HG02588 (cell line): Measurements from ENCODE around the gene RPA1.

Source experiments
- ATAC-seq: cut with Tn5 transposase; IDR thresholded peaks from one replicate; pipeline ENCODE4 v1.9.1; 2021; ENCODE audit warnings: mild to moderate bottlenecking, moderate library complexity; ENCODE audit not compliant: unreplicated experiment

RPA1 gene

DNA sequence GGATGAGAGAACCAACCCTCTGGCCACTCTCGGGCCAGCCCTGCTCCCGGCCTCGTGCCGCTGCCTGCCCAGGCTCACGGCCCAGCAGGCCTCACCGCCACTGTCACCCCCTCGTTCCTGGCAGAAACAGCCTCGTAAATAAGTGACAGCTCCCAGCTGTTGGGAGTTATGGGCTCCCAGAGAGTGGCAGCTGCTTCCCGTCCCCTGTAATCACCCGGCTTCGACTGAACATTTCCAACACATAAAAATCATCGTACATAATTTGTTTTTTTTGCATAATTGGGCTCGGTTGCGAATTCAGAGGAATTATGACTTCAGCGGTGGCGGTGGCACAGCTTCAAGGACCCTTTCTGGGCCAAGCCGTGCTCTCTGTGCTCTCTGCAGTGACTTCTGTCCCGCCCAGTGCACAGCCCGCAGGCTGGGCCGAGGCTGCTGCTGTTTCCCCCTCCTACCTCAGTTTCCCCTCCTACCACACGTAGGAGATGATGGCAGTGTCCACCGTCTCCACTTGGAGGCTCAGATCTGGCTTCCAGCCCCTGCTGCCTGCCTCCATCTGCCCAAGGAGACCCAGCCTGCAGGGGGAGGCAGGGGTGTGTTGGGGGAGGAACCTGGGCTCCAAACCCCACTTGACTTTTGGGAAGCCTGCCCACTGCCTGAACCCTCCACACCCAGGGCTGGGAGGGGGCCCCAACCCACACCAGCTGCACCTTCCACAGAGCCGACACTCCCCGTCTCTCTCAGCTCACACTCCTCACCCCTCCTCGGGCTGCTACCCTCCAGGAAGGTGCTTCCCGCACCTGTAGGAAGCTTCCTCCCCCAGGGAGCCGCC is 110.4 kb downstream of the RPA1 start:
- ATAC-seq: no peak

DNA sequence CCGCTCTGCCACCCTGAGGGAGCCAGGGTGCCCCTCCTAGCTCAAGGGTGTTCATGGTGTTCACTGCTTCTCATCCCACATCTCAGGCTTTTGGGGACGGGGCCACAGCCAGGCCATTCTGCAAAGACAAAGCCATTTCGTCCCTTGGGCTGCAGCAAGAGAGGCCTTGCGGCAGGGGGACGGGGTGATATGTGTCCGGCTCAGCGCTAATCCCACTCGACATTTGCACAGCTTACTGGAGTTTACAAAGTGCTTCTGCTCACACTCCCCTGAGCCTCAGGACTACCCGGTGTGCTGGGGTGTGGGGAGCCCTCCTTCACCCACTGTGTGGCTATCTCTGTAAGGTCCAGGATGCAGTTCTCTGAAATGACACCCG is 111.0 kb downstream of the RPA1 start:
- no peak for ATAC-seq

DNA sequence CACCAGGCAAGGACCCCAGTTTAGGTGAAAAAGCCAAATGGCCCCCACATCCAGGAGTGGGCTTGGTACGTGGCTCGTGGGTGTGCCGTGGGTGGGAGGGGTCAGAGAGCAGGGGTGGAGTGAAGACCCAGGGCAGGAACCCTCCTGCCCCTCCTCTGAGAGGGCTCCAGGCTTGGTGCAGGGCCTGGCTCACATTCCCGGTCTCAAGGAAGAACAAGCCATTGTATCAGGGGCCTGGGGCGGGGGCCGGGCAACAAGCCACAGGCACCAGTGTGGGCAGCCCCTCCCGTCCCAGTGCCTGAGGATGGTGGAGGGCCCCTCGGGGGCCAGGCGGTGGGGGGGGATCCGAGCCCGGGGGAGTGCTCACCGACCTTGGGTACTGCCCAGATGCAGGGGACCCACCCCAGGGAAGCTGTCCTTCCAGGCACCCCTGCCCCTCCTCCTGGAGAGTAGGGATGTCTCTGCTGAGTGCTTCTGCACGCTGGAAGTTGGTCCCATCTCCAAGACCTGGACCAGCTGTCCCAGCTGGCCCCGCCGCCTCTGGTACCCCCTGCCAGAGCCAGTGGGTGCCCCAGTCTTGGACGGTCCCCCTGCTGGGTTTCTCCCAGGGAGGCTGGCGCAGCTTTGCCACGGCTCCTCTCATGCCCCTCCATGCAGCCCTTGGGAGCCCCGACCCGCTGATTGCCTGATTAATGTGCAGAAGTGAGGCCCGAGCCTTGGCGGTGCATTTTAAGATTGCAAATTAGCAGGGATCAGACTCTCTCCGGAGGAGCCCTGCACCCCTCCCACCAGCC is 111.7 kb downstream of the RPA1 start:
- no peak for ATAC-seq

DNA sequence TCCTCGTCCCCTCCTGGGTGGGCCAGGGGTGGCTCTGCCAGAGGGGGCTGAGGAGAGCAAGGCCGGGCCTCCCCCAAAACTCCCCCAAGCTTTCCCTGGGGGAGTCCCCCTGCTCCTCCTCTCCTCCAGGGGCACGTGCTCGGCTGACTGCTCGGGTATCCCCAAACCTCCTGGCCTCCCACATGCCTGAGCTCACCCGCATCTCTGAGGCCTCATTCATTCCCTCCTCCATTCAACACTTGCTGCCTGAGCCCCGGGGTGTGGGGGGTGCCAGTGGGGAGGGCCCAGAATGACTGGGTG is 112.2 kb downstream of the RPA1 start:
- no peak for ATAC-seq

DNA sequence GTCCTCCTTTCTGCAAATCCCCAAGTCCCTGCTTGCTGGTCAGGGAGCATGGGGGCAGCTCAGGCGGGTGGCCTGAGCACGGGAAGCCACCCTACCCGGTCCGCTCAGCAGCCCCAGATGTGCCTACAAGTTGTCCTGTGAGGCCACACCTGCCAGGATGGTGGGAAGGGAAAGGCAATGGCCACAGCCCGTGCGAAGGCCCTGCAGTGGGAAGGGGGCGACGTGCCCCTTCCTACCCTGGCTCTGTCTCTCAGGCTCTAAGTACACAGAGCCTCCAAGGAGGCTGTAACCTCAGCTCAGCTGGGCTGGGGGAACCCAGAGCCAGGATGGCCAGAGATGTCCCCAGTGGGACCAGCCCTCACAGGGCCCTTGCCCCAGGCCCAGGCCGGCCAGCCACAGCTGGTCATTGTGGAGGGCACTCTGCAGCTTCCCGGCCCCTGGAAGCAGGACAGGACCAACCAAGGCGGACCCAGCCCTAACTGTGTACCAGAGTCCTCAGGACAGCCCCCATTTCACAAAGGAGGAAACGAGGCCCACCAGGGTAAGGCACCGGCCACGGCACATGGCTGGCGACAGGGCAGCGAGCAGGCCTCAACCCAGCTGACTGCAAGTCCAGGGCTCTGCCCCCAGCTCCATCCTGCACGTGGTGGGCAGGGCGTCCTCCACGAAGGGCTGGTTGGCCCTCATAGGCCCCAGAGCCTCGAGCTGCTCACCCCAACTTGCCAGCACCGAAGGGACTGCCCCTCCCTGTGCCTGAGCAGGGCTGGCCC is 113.0 kb downstream of the RPA1 start:
- no peak for ATAC-seq

DNA sequence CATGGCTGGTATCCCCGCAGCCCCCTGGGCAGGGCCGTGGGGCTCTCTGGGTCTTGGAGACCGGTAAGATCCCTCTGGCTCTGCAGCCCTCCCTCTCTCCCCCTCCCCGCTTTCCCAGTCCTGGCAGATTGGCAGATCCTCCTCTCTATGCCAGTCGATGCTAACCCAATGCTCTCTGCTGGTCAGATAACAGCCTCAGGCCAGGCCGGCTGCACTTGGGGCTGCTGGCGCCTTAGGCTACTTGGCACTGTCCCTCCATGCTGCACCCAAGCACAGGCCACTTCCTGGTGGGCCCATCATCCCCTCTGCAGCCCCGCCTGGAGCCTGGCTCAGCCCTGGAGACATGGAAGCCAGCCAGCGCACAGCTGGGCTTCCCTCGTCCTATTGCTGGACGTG is 113.6 kb downstream of the RPA1 start:
- ATAC-seq: no peak

DNA sequence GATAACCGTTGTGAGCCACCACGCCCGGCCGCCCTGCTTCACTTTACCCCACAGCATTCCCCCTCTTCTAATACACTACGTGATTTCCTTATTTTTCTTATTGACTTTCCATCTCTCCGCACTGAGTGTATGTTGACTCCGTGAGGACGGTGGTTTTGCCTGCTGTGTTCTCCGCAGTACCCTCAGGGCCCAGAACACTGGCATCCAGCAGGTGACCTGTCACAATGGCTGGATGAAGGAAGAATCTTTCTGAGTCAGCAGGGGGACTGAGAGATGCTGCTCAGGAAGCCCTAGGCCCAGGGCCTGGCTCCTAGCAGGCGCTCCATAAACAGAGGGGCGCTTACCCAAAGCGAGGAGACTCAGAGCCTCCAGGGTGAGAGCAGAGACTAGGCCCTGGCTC is 115.8 kb downstream of the RPA1 start:
- no peak for ATAC-seq

DNA sequence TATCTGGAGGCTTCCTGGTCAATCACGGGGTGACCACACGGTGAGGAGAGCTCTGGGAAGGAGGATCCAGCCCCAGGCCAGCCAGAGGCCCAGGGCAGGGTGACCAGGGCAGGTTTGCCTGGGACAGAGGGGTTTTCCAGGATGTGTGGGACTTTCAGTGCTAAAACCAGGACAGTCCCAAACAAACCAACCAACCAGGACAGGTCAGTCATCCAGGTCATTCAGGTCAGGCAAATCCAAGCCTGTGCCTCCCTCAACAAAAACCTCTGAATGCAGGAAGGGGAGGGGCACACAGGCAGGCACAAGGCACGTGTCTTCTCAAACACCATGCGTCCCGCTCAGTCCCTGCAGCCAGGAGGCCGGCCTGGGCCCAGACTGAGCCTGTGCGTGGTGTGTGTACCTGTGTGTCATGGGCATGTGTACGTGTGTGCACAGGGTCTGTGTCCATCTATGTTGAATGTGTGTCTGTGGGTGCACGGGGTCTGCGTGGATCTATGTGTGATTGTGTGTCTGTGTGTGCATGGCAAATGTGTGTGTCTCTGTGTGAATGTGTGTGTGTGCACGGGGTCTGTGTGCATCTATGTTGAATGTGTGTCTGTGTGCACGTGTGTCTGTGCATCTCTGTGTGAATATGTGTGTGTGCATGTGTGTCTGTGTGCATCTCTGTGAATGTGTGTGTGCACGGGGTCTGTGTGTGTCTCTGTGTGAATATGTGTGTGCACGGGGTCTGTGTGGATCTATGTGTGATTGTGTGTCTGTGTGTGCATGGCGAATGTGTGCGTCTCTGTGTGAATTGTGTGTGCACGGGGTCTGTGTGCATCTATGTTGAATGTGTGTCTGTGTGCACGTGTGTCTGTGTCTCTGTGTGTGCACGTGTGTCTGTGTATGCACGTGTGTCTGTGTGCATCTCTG is 116.5 kb downstream of the RPA1 start:
- no peak for ATAC-seq

DNA sequence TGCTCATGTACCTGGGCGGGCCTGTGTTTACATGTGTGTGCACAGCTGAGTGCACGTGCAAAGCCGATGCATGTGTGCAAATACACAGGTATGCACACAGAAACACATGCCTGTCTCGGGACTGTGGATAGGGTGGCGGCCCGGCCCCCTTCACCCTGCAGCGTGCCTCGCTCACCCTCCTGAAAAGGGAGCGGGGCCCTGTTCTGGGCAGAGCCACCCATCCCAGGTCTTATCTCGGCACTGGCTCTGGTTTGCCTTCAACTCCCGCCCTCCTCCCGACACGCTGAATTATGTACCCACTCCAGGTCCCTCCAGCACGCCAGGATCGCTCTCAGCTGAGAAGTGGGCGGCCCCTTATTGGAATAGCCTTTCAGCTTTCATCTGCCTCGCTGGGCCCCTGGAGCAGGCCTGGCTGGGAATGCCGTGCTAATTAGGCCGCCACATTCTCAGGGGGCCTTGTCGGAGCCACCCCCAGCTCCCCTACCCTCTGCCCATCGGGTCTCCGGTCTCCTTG is 117.5 kb downstream of the RPA1 start:
- ATAC-seq: no peak

DNA sequence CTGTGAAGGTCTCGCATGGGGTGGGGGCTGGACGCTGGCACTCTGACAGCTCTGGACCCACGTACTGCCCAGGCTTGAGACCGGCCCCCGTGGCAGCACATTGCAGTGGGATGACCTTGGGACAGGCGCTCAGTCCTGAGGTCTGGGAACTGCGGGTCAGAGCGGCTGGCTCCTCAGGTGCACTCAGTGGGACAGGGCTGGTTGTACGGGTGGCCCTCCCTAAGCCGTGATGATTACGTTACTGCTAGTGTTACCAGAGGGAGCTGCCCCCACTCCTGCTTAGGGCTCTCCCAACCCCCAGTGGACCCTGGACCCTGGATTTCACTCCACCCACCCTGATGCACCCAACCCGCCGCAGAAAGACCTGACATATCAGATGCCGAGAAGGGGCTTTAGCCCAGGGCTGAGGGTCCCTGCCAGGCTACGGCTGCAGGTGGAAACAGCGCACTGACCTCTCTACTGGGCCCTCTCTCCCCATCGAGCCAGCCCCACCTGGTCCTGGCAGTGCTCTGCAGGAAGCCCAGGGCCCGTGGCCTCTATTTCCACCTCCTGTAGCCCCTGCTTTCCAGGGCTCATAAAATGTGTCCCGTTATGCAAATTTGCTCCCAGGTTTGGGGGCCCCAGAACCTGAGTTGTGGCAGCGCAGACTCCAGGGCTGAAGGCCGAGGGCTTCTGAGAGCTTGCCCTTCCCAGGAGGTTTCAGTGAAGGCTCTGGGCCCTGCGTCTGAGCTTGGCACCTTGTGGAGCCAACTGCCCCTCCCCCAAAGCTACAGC is 118.1 kb downstream of the RPA1 start:
- no peak for ATAC-seq

DNA sequence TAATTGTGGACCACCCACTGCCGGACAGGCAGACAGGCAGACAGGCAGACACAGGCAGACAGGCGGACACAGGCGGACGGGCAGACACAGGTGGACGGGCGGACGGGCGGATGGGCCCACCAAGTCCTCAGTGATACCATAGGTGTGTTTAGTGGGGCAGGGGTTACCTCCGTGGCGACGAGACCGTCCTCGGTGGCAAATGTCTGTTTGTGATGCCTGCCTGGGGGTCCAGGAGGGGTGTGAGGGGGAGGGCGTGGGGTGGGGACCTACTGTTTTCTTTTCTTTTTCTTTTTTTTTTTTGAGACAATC is 118.7 kb downstream of the RPA1 start:
- ATAC-seq: no peak
